ENCODE measurements around the gene ATRIP.

DNA sequence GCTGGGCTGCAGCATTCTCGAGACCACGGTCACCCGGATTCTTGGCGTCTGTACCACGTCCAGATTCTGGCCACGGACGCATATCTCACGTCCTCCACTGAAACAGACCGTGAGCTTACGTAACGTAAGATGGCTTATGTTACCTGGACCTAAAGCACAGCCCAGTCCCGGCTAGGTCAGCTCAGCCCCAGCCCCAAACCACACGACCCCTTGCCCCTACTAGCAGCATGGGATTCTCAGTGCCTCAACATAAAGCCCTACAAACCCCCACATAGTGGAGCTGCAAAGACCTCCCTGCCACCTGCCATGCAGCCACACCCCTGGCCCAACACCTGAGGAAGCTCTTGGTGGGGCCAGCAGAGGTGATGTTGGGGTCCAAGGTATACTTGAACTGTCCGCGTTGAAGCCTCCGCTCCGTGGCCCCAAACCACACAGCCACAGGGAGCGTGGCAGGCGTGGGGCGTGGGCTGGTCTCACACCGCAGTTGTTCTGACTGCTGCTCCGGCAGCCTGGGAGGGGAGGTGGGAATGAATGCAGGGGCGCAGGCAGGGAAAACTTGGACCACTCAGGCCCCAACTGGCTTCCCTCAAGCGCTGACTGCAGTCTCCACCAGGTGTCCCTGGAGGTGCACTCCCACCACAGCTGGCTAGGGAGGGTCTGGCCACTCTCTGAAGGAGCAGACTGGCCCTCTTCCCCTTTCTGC lies 31.1 kb upstream of the ATRIP start:
- TF ChIP-seq POLR2A (IDR thresholded peaks at IDR 0.05) (no peak), EP300 (IDR thresholded peaks at IDR 0.05) (no peak)
- TF ChIP-seq, protein P1, sequence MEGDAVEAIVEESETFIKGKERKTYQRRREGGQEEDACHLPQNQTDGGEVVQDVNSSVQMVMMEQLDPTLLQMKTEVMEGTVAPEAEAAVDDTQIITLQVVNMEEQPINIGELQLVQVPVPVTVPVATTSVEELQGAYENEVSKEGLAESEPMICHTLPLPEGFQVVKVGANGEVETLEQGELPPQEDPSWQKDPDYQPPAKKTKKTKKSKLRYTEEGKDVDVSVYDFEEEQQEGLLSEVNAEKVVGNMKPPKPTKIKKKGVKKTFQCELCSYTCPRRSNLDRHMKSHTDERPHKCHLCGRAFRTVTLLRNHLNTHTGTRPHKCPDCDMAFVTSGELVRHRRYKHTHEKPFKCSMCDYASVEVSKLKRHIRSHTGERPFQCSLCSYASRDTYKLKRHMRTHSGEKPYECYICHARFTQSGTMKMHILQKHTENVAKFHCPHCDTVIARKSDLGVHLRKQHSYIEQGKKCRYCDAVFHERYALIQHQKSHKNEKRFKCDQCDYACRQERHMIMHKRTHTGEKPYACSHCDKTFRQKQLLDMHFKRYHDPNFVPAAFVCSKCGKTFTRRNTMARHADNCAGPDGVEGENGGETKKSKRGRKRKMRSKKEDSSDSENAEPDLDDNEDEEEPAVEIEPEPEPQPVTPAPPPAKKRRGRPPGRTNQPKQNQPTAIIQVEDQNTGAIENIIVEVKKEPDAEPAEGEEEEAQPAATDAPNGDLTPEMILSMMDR (IDR thresholded peaks at IDR 0.05) = no peak
